ENCODE data around the gene ARAP3.

The ARAP3 gene

DNA sequence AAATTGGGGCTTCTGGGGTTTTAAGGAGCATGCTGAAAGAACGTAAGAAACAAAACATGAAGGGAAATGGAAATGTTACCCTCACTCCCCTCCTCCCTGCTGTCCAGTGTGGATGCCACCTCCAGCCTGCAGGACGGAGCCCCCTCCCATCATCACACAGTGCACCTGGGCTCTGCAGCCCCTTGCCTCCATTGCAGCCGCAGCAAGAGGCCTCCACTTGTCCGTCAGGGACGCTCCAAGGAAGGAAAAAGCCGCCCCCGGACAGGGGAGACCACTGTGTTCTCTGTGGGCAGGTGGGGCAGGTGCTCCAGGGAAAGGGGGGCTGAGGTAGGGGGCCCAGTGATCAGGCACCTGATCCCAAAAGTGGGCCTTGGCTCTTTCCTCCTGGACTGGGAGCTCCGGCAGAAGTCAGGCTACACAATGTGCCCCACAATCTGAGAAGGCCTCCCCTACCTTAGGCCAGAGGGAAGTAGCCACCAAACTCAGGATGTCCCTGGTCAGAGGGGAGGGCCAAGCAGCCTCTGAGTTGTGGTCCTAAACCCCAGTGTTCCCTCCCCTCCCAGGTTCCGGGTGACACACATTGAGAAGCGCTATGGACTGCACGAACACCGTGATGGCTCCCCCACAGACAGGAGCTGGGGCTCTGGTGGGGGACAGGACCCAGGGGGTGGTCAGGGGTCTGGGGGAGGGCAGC lies 42.5 kb downstream of the ARAP3 start:
- DNase-seq, result no peak

DNA sequence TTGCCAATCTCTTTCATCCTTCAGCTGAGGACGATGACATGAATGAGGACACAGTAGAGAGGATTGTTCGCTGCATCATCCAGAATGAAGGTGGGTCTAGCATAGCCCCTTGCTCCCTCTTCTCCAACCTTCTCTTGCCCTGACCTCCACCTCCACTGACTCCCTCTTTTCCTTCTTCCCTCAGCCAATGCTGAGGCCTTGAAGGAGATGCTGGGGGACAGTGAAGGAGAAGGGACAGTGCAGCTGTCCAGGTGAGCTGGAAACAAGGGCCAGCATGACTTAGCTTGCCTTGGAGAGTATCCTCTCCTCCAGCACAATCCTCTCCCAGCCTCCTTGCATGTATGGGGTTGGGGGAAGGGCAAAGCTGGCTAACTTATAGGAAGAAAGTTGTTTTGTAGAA lies 43.3 kb downstream of the ARAP3 start:
- DNase-seq, result no peak

DNA sequence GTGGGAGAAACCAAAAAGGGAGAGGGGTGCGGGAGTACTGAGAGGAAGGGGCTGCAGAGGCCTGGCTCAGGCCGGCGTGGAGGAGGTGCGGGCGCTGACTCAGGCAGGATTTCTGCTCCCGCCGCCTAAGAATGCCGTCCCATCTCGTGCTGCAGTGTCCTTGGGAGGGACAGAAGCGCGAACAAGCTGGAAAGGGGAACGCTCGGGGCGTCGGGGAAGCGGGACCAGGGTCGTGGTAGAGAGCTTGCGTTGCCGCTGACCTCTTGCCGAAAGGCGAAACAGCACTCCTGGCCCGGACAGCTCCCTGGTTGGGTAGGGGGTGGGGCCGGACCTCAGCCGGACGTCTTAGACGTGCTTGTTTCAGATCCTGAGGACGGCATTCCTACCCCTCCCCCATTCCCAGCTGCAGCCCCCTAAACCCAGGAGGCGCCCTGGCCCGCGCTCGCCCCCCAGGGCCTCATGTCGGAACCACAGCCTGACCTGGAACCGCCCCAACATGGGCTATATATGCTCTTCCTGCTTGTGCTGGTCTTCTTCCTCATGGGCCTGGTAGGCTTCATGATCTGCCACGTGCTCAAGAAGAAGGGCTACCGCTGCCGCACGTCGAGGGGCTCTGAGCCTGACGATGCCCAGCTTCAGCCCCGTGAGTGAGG lies 44.1 kb downstream of the ARAP3 start:
- no peak for DNase-seq

DNA sequence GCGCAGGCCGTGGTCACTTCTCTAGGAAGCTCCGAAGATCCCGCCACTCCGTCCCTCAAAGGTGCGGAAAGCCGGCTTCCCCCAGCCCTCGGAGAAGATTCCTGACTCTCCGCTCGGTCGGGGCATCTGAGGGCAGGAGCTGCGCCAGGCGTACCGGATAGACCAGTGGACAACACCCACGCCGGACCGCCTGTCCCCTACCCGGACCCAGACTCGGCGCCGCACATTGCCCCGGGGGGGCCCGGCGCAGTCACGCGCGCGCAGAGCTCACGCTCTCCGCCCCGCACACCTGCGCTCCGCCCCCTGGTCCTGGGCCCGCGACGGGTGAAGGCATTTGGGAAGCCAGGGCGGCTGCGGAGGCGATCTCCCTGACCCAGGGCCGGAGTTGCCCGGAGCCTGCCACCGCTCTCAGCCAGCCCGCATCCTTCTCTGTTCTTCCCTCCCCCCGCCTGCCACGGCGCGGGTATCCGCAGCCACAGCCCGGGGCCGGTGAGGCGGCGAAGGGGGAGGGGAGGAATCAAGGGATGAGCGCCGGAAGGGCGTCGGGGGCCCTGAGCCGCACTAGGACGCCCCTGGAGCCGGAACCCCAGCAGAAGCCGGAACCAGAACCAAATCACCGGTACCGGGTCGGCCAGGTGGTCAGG lies 44.8 kb downstream of the ARAP3 start:
- no peak for DNase-seq

DNA sequence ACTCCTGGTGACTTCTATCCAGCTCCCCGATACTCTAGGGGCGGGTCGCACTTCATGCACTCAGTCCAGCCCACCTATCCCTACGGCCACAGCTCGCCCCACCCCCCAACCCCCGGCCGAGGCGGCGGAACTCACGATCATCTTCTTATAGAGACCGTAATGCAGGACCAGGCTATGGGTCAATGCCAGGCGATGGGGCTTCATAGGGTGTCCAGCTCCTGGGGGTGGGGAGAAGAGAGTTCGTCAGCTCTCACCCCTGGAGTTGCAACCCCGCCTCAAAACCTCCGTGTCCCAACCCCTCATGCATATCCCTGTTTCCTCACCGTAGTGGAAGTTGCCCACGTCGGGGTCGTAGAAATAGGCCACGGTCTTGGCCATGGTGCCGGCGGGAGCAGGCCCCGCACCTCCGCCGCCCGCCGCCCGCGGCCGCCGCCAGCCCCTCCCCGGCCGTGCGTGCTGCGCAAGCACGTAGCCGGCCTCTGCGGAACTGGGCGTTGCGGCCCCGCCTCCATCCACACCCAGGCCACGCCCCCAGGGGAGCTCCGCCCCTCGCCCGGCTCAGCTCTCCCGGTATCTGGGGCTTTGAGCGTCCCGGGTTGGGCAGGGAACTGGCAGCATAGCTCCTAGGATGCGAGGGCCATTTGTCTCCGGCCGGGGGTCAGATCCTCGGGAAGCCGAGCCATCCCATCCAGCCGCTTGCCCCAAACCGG lies 45.5 kb downstream of the ARAP3 start, which contains the start of the genes HDAC3 and RELL2:
HDAC3 (minus strand) TSS at position 437 of the 710 bp plus-strand sequence; CDS start at position 378, 59 bp downstream.
RELL2 (plus strand) TSS at position 585 of the 710 bp plus-strand sequence. CDS start 1,229 bp downstream, outside the sequence.
- peak; percentile 65 for DNase-seq

DNA sequence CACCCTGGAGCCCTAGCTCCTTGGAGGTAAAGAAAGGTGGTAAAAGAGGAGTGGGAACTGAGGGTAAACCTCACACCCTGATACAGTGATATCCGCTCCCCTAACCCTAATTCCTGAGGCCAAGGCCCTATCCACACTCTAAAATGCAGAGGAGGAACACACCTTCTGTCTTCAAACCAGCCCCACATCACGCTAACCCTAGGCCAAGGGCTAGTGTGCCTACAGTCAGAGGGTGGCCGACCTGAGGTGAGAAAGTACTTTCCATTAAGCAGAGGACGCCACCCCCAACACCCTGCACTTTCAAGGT lies 46.0 kb downstream of the ARAP3 start:
- DNase-seq, result no peak

DNA sequence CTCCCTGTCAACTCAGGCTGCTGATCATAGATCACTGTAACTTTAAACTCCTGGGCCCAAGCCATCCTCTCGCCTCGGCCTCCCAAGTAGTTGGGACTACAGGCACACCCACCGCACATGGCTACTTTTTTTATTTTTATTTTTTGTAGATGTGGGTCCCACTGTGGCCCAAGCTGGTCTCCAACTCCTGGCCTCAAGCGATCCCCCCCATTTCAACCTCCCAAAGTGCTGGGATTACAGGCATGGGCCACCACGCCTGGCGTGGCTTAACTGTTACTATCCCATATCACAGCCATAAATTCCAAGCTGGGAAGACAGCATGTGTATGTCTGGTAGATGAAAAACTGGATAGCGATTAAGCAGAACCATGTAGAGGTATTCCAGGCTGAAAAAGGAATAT lies 46.4 kb downstream of the ARAP3 start:
- DNase-seq, result no peak

DNA sequence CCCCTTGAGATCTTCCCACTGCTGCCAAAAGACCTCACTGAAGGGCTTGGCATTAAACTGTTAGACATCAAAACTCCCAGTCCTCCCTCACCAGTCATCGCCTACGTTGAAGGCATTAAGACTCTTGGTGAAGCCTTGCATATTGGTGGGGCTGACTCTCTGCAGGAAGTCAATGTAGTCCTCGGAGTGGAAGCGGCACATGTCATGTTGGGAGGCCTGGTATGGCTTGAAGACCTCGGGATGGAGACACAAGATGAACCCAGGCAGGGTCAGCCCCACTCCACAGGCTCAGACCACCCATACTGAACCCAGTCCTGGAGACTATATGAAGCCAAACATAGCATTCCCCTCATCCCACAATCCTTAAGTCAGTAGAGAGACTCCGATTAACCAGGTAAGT lies 47.3 kb downstream of the ARAP3 start:
- DNase-seq, result no peak

DNA sequence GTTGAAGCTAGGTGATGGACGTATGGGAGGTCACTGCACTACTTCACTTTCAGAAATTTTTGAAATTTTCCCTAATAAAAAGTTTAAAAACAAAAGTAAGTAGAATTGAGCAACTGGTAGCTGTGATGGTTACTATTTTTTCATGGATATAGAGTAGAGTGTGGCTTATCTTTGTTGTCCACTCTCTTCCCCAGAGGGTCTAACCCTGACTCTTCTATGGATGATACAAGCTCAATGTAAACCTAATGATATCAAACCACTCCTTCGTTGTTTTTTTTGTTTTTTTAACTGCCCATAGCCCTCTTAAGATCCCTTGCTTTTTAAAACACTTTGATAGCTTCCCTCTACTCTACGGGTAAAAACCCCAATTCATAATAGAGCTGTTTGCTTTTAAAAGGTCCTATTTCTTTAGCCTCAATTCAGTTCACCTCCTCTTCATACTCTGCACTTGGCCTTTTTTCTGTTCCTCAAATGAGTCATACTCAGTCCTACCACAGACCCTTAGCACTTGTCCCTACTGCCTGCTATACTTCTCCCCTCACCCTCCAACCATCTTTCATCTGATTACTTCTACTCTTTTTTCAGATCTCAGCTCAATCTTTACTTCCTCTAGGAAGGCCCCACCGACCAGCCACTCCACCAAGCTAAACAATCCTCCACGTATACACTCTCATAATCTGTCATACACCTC lies 48.0 kb downstream of the ARAP3 start:
- no peak for DNase-seq

DNA sequence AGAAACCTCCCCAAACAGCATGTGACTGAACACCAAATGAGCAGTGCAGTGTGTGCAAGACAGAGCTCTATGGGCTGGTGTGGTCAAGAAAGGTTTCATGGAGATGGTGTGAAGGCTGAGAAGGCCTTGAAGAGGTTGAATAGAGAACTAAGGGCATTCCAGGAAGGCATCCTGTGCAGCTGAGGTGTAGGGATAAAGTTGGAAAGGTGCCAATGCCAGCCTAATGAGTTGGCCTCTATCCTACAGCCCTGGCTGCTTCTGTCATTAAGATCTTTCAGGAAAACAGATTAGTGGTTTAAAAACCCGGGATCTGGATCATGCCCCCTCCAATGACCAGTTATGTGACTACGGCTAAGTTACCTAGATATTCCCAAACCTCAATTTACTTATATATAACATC lies 49.4 kb downstream of the ARAP3 start:
- DNase-seq, result peak; percentile 6

DNA sequence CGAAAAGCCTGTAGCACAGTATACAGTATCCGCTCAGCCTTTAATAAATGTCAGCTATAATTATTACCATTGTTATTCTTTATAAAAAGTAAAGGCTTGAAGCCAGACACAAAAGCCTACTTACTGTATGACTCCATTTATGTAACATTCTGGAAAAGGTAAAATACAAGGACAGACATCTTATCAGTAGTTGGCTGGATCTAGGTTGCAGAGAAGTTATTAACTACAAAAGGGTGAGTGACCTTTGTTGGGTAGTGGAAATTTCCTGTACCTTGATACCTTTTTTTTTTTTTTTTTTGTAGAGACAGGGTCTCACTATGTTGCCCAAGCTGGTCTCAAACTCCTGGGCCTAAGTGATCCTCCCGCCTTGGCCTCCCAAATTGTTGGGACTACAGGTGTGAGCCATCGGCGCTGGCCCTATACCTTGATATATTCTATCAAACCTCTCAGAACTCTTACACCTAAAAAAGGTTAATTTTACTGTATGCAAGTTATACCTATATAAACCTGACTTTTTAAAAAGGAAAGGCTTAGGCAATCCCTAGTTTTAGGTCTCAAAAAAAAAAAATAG lies 51.4 kb downstream of the ARAP3 start:
- DNase-seq, result no peak

DNA sequence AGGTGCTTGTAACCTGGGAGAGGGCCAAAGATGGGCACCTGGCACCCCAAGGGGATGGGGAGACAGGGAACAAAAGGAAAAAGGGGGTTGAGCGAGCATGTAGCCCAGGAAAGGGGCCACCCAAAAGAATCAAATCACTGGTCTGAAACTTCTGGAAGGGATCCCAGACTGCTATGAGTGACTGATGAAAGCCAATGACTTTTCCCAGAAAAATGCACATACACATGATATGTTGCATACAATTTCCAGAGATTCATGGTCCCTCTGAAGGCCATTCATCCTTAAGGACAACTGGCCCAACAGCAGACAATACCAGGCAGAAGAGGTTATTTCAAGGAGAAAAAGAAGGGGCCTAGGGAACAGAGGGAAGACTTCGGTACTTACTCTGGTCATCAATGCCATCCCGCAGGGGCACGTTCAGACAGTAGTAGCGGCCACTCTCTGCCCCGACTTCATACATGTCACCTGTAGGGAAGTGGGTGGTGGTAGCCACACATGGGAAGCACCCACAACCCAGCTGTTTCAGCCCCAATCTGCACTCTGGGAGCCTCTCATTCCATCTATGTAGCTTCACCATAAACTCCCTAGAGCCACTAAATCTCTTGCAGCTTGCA lies 53.7 kb downstream of the ARAP3 start:
- no peak for DNase-seq

DNA sequence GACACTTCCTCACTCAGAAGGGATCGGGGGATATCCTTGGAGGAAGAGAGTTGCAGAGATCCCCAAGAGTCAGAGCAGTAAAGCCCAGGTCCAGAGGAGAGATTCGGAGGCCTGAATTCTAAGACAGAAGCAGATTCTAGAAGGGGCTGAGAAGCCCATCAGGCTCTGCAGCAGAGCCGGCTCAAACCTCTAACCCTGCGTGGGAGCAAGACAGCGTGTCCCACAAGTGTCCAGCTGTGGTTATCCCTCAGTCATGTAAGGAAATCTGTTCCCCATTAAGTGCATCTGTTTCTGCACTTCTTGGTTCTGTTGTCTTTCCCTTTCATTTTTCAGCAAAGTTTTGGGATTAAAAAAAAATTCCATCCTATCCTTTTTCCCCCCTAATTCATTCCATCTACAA lies 58.4 kb downstream of the ARAP3 start:
- no peak for DNase-seq

DNA sequence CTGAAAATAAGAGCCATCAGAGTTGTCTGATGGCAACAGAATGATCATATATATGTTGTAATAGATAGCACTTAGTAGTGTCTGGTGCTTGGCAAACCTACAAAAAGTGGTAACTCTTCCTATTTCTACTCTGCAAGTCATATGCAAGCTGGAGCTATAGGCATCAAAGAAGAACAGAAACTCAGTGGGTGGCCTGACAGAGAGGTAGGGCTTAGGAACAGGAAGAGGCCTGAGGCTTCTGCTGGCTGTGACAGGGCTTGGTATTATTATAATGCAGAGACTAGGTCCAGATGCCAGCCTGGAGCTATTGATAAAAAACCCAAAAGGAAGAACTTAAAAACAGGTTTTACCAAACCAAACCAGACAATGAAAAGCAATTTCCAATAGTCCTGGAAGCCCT lies 58.8 kb downstream of the ARAP3 start:
- no peak for DNase-seq

DNA sequence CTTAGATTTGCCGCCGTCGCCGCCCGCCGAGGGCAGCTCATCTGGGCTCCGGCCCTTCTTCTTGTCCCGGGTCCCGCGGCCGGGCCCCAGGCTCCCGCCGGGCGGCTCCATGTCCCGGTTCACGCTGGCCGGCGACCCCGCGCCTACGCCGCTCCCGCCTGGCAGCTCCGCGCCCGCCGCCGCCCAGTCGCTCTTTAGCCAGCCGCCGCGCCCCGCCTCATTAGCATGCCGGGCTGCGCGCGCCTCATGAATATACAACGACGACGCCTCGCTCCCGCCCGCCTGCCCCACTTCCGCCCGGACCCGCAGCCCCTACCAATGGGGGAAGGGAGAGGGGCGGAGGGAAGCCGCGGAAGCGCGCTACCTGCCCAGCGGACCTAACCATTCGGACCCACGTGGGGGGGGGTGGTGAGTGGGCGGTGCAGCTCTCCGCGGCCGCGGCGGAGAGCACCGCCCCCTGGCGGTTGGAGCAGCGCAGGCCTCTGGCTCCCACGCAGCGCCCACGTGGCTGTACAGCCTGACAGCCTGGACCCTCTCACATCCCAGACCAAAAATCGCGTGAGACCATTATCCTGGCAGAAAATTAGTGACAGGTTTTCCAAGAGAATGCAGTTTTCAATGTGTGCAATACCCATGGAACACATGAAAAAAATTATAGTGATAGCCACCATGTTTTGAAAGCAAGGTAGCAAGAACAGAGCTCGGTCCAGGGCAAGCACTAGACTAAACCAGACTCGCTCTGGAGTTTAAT lies 63.1 kb downstream of the ARAP3 start, which contains the start of gene DIAPH1:
DIAPH1 (minus strand) TSS at position 197 of the 751 bp plus-strand sequence; CDS start at position 111, 86 bp downstream.
- DNase-seq, result peak; percentile 89

DNA sequence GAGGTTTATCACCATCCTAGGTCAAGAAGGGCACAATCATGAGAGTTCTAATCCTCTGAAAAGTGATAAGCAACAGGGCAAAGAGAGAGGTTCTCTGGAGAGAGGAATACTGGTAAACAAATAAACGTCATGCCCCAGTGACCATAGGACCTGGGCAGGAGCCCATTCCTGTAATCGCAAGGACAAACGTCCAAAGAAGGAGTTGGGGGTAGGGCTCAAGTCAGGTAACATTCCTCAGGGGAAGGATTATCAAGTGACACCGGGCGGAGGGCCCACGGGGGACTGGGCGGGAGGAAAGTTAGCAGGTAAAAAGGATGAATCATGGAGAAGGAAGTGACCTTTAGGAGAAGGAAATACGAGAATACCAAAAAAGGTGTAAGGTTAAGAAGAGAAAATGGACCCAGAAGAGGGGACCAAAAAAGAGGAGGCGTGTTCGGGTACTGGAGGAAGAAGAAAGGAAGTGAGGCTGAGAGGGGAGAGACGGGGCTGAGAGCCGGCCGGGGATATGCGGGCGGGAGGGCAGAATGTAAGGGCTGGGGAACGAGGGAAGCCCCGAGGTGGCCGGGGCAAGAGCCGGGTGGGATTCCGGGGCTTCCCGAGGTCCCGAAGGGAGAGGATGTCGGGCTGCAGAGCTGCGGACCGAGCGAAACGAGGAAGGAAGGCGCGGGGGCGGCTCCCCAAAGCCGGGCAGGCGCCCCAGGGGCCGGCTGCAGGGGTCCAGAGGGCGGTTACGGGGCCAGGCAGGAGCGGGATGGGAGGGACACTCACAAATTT lies 63.8 kb downstream of the ARAP3 start:
- DNase-seq, result peak; percentile 32

DNA sequence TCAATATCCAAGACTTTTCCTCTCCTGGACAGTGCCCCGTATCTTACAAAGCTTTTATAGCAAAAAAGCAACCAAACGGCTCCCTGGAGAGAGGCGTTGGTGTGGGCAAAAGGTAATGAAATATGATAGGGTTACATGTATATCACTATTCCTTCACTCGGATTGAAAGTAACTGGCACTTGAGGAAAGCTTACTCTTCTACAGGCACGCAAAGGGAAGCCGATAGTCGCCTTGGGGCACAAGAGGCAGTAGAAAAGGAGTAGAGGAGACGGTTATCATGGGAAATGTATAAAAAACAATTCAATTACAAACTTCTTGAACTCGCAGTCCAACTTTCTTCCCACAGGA lies 64.4 kb downstream of the ARAP3 start:
- no peak for DNase-seq

DNA sequence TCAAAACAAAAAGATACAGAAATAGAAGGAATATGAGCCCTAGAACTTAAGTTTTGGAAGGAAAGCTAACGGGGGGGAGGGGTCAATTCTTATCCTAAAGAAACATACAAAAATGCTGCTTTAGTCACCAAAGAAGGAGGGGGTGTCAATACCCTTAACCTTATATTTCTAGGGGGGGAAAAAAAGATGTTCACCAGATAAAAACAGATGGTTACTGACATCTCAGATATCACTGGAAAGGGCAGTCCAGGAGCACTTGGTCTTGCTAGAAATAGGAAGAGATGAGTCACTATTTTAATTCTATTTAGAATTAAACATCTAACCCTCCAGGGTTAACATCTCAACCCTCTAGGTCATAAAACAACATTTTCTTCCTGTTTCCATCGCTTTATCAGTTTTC lies 64.9 kb downstream of the ARAP3 start:
- DNase-seq, result no peak

DNA sequence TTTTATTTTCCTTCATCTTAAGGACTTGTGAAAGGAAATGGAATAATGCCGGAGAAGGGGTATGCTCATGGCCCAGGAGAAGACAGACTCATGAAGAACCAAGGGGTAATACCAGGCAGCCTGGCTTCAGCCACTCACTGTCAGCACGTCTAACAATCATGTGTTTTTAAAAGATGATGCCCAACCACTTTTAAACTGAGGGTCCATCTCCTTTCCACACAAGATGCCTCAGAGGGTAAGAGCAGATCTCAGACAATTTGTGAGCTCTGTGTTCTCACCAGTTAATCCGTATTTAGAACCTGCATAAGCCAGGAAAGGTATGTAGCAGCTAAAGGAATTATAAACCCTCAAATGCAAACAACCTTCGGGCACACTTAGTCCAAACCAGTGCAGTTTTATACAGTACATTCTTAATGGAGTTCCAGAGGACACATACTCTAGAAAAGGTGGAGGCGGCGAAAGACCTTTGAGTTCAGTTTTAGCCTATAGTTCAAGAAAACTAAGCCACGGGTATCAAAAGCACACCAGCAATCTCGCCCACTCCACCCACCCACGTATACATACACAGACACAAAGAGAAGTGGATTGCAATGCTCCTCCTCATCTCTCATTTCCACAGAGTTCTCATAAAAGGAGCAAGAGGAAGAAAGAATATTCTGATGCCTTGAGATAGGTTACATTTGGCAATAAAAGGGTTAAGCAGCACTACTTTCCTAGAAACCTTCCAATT lies 65.9 kb downstream of the ARAP3 start:
- no peak for DNase-seq

DNA sequence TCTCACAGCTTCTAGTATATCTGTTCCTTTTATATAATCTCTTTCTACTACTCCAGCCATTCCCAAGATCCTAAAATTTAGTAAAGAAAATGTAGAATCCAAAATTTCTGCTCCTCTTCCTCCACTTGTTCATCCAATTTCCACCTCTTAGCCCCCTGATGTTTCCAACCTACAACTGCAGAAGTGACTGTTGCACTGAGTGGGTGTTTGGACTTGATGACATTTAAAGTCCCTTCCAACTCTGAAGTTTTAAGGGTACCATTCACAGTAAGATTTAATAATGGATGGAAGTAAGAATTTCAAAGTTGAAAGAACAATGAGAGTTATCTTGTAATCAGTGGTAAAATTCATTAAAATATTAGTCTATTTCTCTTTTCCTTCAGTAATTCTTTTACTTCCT lies 68.7 kb downstream of the ARAP3 start:
- DNase-seq, result no peak
